HG03558 (cell line): Measurements from ENCODE around the gene ISM1.

Experiments used
- ATAC-seq: cut with Tn5 transposase; IDR thresholded peaks from one replicate; pipeline ENCODE4 v1.9.1; 2021; ENCODE audit warnings: moderate number of reproducible peaks; ENCODE audit not compliant: unreplicated experiment; ENCODE audit errors: extremely low read depth

The ISM1 gene

GRCh38 chr20:13277663-13278295 lies 56.7 kb downstream of the ISM1 start:
- no peak for ATAC-seq

- no peak for ATAC-seq
These were observed 57.9 kb downstream of the ISM1 start for GRCh38 chr20:13278812-13279570.

GRCh38 chr20:13280609-13281324 lies 59.7 kb downstream of the ISM1 start:
- ATAC-seq: no peak

- ATAC-seq: no peak
These were observed 63.1 kb downstream of the ISM1 start for GRCh38 chr20:13283869-13284829.

GRCh38 chr20:13284830-13285229 lies 63.8 kb downstream of the ISM1 start:
- no peak for ATAC-seq

- no peak for ATAC-seq
These were observed 64.3 kb downstream of the ISM1 start for GRCh38 chr20:13285408-13285807.

- no peak for ATAC-seq
These were observed 65.0 kb downstream of the ISM1 start for GRCh38 chr20:13286052-13286451.

- no peak for ATAC-seq
These were observed 65.5 kb downstream of the ISM1 start for GRCh38 chr20:13286607-13287006.

- ATAC-seq: no peak
These were observed 67.3 kb downstream of the ISM1 start for GRCh38 chr20:13288357-13288756.

- ATAC-seq: no peak
These were observed 68.0 kb downstream of the ISM1 start for GRCh38 chr20:13289031-13289430.

GRCh38 chr20:13290724-13291123 lies 69.7 kb downstream of the ISM1 start:
- ATAC-seq: no peak

- ATAC-seq: no peak
These were observed 70.1 kb downstream of the ISM1 start for GRCh38 chr20:13291157-13291556.

GRCh38 chr20:13292201-13292885 lies 71.3 kb downstream of the ISM1 start:
- no peak for ATAC-seq

- no peak for ATAC-seq
These were observed 73.4 kb downstream of the ISM1 start for GRCh38 chr20:13294522-13294921.

- no peak for ATAC-seq
These were observed 74.6 kb downstream of the ISM1 start for GRCh38 chr20:13295637-13296036.

GRCh38 chr20:13296070-13296469 lies 75.0 kb downstream of the ISM1 start:
- no peak for ATAC-seq

GRCh38 chr20:13297147-13297899 lies 76.2 kb downstream of the ISM1 start:
- no peak for ATAC-seq

- ATAC-seq: no peak
These were observed 77.8 kb downstream of the ISM1 start for GRCh38 chr20:13298692-13299373.
